AG20443 (cell line): ENCODE measurements around the gene COPS9.
A peak's percentile ranks its signal among the peaks of the same experiment; 100 is the strongest.

Source experiments
- DNase-seq: peaks from one replicate; pipeline ENCODE4 v3.0.0; 2012; ENCODE audit warnings: low spot score, mixed read lengths

Gene COPS9

DNA sequence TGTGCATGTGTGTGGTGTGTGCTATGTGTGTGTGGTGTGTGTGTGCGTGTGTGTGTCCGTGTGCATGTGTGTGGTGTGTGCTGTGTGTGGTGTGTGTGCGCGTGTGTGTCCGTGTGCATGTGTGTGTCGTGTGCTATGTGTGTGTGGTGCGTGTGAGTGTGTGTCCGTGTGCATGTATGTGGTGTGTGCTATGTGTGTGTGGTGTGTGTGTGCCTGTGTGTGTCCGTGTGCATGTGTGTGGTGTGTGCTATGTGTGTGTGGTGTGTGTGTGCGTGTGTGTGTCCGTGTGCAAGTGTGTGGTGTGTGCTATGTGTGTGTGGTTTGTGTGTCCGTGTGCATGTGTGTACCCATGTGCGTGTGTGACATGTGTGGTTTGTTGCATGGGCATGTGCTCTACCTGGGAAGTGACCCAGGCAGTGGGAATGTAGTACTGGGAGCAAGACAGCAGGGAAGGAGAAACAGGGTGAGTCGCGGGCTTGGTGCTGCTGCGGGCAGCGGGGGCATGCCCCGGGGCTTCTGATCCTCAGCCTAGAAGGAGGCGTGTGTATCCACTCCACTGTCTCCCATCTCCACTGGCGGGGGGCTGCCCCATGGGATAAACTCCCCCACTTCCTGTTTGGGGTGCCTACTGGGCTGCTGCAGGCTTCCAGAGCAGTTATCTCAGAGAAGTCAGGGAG lies 11.9 kb upstream of the COPS9 start:
- no peak for DNase-seq

DNA sequence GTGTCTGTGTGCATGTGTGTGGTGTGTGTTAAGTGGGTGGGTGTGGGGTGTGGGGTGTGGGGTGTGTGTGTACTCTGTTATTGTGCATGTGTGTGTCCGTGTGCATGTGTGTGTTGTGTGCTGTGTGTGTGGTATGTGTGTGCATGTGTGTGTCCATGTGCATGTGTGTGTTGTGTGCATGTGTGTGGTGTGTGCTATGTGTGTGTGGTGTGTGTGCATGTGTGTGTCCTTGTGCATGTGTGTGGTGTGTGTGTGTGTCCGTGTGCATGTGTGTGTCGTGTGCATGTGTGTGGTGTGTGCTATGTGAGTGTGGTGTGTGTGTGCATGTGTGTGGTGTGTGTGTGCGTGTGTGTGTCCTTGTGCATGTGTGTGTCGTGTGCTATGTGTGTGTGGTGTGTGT lies 11.3 kb upstream of the COPS9 start:
- DNase-seq, result no peak

DNA sequence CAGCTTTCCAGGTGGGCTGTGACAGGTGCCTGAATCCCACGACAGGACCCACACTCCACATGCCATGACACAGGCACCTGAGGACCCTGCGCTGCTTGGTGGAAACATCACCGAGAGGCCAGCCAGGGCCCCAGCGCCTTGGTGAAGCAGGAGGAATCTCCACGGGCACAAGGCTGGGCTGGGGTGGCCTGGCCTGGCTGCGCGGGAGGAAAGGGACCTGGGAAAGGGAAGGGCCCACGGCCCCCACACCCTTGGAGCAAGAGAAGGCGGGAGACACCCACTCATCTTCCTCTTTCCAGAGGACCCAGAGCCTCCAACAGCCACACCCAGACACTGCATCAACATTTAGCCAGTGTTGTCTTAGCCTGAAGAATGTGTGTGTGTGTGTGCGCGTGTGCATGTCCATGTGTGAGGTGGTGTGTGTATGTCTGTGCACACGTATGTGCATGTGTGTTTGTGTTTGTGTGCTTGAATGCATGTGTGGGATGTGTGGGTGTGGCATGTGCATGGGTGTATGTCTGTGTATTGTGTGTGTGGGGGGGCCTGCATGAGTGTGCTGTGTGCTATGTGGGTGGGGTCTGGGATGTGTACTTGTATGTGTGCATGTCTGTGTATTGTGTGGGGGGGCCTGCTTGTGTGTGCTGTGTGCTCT lies 10.6 kb upstream of the COPS9 start:
- no peak for DNase-seq

DNA sequence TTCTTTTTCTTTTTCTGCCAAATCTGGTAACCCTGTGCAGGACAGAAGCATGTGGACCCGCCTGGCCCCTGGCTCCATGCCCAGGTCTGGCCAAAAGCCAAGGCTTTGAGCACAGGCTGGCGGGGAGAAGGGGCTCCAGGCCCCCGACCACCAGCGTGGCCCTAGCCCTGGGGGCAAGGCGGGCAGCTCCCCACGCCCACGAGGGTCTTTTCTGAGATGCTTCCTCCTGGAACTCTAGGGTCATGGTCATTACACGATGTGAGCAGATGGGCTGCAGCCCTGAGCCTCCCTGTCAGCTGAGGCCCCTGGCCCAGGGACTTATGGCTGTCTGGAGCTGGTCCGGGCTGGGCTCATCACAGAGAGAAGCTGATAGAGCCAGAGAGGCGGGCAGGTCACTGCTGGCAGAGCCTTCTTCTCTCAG lies 10.0 kb upstream of the COPS9 start:
- no peak for DNase-seq

DNA sequence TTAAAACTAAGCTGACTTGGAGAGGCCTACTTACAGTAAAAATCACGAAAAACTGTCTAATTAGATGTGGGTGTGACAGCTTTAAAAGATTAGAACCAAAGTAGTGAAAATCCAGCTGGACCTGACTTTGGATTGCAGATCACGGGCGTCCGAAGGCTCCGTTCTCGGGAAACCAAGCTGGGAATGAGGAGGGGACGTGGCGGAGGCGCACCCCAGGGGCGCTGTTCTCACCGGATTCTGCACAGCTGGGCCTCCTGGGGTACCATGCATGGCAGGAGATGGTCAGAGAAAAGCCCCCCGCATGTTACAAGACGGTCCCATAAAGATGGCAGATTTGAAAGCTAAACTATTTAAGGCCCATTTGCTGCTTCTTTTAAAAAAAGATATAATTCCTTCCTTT lies 9.4 kb upstream of the COPS9 start:
- DNase-seq, result no peak

DNA sequence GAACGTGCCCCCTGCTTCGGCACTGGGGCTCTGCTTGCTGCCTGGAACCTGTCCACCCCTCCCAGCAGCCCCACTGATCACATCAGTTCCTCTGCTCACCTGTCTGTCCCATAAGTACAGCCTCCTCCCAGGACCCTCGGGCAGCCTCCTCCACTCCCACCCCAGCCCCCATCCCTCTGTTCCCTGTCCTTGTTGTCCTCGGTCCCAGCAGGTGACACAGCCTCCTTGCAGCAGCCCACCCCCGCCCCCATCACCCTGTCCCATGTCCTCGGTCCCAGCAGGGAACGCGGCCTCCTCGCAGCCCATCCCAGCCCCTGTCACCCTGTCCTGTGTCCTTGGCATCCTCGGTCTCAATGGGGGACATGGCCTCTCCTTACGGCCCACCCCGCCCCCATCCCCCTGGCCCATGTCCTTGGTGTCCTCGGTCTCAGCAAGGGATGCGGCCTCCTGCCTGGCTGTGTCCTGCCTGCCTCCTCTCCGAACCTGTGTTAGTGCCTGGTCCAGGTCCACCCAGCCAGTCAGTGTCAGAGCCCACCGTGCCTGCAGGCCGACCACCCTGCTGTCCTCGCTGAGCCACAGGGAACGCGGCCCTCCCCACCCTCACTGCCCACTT lies 8.7 kb upstream of the COPS9 start:
- DNase-seq, result no peak

DNA sequence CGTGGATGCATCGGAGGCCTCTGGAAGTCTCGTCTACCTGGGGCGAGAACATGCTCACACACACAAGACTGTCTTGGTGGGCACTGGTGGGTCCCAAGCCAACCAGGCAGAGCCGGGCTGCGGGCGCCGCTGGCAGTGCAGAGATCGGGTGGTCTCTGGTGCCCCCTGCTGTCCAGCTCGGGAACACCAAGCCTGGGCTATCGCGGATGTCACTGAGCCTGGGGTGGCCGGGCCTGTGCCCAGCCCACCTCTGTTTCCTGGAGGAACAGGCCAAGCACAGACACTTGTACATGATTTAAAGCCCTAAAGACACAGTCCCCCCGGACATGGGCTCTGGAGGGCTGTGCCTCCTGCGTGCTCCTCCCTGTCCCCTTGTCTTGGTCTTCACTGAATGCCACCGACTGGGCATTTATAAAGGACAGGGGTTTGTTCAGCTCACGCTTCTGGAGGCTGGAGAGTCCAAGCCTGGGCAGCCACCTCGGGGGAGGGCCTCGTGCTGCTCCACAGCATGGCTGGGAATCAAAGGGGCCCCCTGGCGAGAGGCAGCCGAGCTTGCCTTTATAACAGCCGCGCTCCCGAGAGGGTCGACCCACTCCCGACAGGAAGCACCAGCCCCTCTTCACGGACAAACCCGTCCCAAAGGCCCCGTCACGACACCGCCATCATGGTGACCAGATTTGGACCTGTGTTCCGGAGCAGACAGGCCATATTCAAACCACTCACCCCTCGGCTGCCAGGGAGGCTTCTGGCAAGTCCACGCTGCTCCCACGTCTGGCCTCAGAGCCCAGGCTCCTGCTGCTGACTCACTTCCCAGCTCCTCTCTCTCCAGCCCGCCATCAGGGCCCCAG lies 7.9 kb upstream of the COPS9 start:
- peak; percentile 92 for DNase-seq

DNA sequence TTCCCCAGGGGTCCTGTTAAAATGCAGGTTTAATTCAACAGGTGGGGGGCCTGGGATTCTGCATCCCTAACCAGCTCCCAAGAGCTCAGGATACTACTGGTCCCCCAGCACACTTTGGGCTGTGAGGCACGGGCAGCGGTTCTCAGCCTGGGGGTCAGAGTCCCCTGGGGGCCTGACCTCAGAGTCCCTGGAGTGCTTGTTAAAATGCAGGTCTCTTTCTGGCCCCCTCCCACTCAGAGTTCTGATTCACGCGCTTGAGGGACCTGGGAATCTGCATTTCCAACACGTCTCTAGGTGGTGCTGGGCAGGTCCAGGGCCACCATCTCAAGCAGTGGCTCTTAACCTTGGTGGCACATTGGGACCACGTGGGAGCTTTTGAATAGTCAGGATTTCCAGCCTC lies 7.2 kb upstream of the COPS9 start:
- DNase-seq, result no peak

DNA sequence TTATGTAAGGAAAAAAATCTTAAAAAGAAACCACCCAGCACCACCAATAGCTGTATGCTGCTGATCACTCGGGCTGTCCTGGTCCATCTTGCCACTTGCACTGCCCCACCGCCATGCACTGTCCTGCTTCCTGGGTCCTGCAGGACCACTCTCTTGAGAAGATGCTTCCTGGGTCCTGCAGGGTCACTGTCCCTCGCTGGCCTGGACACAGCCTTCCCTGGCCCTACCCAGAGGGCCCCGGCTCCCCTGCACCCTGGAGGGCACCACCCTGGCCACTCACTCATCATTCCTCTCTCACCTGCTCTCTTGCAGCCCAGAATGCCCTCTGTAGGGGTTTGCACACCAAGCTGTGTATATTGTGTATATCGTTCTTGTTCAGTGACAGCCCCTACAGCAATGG lies 6.8 kb upstream of the COPS9 start:
- no peak for DNase-seq

DNA sequence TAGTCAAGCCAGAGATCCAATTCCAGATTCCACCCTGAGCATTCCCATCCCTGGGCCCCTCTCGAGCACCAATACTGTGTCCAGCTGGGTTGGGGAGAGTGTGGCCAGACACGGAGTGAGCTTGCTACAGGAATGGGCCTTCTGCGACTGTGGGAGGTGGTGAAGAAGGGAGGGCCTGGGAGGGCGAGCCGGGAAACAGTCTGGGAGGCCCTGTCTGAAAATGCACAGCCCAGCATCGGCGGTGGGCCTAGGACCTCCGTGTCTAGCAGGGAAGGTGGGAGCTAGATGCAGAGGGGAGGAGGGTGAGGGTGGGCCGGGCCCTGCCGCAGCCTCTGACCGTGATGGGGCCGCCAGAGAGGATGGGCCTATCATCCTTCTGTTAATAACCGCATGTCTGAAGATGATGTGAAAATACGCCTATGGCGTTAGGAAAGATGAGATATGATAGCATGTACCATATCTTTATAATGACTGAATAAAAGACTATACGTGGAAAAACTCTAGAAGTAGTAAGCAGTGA lies 6.2 kb upstream of the COPS9 start:
- DNase-seq, result no peak

DNA sequence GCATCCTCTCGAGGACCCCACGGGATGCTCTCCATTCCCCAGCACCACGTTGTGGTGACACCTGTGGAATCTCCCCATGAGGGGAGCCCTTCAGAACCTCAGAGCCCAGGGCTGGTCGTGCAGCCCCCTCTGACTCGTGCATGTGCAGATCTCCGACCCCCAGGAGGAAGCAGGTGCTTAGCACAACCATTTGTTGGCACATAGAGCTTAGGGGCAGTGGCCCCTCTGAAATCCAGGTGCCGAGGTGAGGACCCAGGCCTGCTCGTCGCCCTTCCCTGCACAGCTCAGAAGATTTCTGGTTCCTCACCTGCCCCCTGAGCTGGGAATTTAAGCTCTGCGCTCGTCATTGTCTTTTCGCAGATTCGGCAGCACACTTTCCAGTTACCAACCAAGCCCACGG lies 5.6 kb upstream of the COPS9 start:
- no peak for DNase-seq

DNA sequence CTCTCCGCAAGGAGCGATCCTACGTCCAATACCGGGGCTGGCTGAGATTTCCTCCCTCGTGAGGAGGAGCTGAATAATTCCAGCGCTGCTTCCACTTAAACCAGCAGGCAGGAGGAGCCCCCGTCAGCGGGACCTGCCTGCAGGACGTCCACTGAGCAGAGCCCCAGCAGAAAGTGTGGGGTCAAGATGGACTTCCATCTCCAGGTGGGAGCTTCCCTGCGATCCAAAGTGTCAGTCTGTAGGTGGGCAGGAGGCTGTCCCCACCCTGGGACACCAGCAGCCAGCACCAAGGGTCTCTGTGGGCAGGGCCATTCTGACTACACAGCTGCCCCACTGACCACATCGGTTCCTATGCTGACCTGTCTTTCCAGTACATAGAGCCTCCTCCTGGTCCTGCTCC lies 4.8 kb upstream of the COPS9 start:
- DNase-seq, result no peak

DNA sequence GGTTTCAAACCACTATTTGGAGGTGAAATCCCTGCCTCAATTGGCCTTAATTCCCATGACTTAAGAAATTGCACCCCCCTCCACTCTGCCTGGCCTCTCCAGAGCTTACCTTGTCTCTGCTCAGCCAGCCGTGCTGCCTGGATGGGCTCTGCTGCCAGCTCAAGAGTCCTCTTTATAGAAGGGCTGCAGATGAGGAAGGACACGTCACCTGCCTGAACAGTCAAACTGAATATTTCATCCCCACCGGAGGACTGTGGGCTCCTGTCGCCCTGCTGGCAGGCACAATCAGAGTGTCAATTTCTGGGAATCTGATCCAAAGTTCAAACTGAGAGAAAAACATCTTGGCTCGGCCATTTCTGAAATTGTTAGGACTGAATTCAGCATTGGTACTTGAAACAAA lies 4.4 kb upstream of the COPS9 start, which contains the start of gene OTOS:
OTOS (minus strand) TSS at position 148 of the 400 bp plus-strand sequence. CDS start 332 bp downstream, outside the sequence.
- no peak for DNase-seq

DNA sequence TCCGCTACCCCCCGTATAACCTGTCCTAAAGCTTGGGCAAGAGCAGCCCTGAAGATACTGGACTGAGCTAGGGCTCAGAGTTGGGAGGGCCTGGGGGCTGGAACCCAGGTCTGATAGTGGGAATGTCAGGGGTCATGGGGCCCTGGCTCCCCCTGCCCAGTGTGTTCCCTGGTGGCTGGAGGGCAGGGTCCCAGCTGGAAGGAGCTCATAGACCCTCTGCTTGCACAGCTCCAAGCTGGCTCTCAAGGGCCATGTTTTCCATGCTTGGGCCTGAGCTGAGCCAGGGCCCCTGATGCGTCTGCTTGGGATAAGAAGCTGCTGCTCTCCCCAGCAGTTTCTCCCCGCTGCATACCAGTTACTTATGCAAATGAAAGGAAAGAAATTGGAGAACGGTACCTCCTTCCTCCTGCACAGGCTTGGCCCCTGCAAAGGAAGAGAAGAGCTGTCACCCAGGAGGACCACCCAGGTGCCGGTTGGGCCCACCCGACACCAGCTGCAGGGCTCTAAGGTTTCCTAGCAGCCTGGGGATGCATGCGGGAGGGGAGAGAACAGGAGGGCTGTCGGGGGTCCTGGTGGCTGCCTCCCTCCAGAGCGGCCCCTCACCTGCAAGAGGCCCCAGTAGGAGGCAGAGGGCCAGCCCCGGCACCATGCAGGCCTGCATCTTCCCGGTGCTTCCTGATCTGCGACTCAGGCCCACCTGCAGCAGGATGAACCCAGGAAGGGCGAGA lies 3.7 kb upstream of the COPS9 start:
- no peak for DNase-seq

DNA sequence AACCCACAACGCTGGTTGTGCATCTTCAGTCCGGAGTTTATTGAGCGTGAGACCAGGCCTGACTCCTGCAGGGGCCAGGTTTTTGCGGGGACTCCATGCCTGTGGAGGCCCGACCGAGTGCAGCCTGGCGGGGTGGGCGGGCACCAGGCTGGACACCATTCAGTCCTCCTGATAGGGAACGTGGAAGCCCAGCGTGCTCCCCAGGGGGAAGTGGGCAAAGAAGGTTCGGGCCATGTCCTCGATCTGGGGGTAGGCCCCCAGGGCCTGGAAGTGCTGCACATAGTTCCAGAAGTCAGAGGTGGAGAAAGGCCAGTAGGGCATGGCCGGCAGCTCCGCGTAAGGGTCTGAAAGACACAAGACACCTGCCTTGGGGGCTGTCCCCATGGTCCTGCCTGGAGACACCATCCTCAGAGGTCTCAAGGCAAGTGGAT lies 2.9 kb upstream of the COPS9 start:
- DNase-seq, result no peak

DNA sequence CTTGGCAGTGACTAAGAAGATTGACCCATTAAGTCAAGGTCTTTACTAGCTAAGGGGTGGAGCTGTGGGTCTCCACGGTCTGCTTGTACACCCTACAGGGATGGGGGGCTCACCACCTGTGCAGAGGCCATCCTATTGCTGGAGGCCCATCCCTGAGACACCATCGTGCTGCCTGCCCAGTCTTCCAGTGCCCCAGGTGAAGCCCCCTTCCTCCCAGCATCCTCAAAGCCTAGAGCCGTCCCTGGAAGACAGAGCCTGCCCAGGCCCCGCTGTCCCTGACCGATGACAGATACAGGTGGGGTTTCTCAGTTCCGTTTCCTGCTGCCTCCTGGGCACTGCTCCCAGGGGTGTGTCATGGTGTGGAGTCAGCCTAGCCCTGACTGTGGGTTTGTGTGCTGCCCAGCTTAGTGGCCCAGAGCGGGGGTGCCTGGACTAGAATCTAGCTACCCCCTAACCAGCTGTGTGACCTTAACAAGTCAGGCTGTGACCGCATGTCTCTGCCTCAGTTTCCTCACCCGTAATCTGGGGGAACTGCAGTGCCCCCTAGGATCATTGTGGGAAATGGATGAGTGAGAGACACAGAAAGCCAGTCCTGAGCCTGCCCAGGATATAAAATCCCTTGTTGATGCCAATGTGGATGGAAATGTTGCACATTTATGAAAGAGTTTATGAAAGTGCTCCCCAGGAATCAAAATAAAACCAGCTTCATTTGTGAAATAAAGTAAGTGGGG lies 2.3 kb upstream of the COPS9 start:
- no peak for DNase-seq

DNA sequence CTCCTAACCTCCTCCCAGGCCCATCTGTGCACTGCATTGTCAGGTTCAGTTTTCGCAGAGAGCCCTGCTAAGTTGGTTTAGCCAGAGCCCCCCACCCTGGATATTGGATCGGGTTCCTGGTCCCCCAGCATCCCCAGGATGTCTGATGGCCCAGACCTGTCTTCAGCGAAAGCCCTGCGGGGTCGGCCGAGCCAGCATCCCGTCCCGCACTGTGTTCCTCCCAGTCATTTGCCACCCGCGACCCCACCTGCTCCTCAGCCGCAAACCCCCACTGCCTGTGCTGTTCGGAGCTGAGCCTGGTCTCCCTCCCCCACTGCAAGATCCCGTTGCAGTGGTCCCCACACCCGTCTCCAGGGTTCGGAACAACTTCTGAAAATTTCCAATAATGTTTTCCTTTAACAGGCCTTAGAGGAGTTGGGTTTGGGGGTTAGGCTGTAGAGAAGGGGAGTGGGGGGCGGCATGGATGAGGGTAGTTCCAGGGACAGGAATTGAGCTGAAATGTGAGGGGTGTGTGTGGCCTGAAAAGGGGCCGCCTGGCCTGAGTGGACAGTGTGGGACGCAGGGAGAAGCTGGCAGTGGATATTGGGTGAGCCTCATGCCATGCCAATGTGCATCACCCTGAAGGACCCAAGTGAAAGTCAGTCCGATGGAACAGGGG lies 1.6 kb upstream of the COPS9 start:
- DNase-seq, result no peak

DNA sequence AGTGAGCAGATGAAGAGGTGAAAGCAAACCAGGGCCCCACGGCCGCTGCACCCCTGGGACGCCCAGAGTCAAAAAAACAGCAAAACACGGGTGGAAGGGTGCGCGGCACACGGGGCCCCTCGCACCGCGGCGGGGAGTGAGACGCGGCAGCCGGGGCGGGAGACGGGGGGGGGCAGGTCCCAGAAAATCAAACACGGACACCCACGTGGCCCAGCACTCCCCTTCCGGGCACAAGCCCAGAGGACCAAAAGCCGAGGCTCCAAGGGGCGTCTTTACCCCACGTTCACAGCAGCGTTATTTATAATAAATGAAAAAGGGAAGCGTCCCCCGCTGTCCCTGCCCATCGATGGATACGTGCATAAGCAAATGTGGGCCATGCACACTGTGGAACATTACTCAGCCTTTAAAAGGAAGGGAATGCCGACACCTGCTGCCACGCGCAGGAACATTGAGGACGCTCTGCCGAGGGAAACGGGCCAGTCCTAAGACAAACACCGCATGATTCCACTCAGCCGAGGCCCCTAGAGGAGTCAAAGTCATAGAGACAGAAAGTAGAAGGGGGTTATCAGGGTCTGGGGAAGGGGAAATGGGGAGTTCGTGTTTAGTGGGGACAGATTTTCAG lies 677 bp upstream of the COPS9 start:
- DNase-seq, result no peak

DNA sequence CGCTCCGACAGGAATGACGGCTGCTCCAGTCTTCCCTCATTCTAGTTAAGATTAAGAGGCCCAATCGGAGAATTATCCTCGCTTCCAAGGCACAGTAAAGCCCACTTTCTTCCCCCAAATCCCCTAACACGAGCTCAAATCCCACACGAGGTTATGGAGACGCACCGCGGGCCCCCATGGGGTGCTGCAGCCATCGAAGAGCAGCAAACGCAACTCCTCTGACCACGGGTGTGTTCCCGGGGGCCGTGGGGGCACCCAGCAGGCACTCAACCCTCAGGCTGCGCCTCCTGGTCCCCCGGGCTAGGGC lies 446 bp downstream of the COPS9 start:
- no peak for DNase-seq

DNA sequence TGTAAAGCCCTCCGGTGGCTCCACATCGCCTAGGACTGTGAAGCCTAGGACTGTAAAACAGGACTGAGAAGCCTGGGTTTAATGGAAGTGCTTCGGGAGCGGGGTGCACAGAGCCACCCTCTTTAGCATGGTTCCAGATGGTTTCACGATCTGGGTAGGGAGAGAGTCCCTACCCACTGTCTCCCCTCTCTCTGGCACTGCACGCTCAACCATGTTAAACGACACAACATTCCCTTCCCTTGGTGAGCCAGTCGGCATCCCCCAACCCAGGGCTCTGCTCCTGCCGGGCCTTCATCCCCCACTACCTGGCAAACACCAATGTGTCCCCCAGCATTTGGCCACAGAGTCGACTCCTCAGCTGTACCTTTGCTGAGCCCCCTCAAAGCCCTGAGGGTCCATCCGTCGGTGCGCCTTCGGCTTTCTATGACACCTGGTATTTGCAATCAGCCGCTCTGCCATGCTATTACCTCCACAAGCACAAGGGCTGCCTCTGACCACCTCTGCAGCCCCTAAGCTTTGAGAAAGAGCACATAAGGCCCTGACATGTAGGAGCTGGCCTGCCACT lies 1.1 kb downstream of the COPS9 start:
- DNase-seq, result no peak
